ENCODE results near the gene POLN. TPM values are rescaled to one million over a fixed set of nuclear protein-coding genes. Genes with fewer than 3 reads are reported as not detected.
"Not testable (repeated sequence)": the region's sequence is repeated elsewhere in the genome, so short reads cannot be mapped to it uniquely, and the experiment has no call there.

POLN gene
- total RNA-seq, 4 donors from 2014 or later = 0.26 to 5.8 (median 5.5) TPM; not detected in 1

DNA sequence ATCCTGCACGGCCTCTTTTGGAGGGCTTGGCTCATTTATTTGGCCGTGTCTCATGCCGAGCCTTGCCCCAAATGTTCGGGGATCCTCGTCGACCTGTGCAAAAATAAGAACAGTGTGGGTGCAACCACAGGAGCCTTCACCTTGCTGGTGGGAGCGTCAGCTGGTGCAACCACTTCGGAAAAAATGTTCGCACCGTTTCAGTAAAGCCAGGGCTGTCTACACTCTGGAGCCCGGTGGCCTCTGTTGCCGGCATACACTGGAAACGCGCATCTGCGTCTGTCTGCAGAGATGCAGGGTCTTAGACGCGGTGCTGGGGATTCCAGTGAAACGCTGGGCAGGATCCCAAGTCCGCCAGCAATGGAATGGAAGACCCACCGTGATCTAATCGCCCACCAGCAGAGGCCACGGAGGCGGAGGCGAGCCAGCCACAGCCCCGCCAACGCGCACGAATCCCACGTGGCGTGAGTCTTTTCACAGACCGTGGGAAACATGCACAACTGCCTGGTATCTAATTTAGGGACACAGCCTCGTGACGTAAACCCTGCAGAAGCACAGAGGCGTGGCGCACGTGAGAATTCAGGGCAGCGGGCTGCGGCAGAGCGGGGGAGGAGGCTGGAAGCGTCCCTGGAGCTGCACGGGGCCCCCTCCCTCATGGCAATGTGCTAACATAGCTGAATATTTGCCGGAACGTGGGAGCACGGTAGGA, 33.8 kb upstream of the POLN start:
- Histone ChIP-seq H3K9me3 (no peaks in the 10 kb centered on the region), H3K27me3 (no peaks in the 10 kb centered on the region), H3K4me3 (no peak overlapping the region), H3K36me3 (no peaks in the 10 kb centered on the region), H3K27ac (no peak overlapping the region), H3K4me1 (no peaks in the 10 kb centered on the region)
- TF ChIP-seq, protein P1, sequence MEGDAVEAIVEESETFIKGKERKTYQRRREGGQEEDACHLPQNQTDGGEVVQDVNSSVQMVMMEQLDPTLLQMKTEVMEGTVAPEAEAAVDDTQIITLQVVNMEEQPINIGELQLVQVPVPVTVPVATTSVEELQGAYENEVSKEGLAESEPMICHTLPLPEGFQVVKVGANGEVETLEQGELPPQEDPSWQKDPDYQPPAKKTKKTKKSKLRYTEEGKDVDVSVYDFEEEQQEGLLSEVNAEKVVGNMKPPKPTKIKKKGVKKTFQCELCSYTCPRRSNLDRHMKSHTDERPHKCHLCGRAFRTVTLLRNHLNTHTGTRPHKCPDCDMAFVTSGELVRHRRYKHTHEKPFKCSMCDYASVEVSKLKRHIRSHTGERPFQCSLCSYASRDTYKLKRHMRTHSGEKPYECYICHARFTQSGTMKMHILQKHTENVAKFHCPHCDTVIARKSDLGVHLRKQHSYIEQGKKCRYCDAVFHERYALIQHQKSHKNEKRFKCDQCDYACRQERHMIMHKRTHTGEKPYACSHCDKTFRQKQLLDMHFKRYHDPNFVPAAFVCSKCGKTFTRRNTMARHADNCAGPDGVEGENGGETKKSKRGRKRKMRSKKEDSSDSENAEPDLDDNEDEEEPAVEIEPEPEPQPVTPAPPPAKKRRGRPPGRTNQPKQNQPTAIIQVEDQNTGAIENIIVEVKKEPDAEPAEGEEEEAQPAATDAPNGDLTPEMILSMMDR (IDR thresholded peaks at IDR 0.05) = no peak
- no peak for TF ChIP-seq POLR2A (IDR thresholded peaks at IDR 0.05)
- intact Hi-C loops (cut with DNase I; ENCODE audit: low total_unique reads) = no loop called here
- DNase-seq = no peak

DNA sequence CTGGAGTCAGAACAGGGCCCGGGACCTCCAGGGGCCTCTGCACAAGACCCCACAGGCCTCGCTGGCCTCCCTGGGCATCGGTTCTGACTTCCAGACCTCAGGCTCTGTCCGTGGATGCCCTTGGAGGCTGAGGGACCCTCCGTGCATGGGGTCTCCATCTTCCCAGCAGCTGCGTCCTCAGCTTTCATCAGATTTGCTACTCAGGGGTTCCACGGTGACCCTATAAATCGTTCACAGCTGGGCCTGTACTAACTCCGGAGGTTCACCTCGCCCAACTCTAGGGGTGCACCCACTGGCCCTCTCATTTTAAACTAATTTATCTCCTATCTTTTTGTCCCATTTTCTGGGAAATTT, 33.1 kb upstream of the POLN start:
- H3K36me3 ChIP-seq; DNase-seq; H3K27ac ChIP-seq; intact Hi-C loops (cut with DNase I; ENCODE audit: low total_unique reads); H3K4me3 ChIP-seq; H3K9me3 ChIP-seq; H3K4me1 ChIP-seq; H3K27me3 ChIP-seq: not testable (repeated sequence)

DNA sequence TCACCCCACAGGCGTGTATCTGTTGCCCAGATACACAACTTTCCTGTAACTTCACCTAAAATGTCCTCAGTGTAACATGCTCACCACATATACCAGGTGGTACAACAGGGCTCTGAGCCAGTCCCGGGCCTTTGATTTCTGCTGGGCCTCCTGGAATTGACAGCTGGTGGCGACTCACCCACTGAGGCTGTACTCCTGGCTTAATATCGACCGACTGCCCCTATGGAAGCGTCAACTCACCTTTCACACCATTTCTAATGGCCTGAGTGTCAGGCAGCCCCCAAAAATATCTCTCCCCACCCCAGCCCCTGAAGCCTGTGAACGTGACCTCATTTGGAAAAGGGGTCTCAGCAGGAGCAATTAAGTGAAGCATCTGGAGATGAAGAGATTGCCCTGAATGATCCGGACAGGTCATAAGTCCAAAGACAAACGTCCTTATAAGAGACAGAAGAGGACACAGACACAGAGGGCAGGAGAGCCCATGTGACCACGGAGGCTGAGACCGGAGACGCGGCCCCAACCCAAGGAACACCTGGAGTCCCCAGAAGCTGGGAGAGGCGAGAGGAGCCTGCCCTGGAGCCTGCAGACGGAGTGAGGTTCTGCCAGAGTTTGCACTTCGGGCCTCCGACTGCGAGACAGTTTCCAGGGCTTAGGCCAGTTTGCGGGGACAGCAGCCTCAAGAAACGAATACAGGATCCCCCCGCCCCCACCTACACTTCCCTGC, 32.6 kb upstream of the POLN start:
- no peaks in the 10 kb centered on the region for H3K9me3 ChIP-seq

DNA sequence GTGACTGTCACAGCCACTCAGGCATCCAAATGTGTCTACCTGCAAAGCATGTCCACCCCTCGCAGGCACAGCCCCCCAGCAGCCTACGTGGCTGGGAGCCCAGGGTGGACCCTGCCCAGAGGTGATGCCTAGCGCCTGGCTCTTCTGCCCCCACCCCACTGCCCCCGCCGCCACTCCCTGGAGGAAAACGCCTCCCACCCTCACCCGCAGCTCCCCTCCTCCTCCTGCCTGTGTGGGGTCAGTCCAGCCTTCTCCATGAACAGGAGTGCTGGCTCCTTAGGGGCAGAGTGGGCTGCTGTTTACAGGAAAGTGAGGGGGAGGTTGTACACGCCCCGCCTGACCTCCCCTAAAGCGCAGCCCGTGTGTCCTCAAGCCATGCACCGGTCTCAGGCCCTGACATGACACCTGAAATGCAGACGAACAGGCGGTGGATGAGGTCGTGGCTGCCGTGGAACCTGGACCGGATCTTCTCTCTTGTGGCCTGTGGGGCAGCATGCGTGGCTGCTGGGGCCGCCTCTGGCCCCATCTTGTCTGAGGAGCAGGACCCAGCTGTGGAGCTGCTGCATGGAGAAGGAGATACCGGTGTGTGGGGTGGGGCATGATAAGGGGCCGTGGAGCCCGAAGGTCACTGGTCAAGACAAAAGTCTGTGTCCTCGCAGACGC, 31.9 kb upstream of the POLN start:
- no peak for DNase-seq
- no peaks in the 10 kb centered on the region for H3K4me1 ChIP-seq
- intact Hi-C loops (cut with DNase I; ENCODE audit: low total_unique reads) = no loop called here

More for the DNA sequence above, 32.6 kb upstream of the POLN start:
- Histone ChIP-seq H3K4me1 (no peaks in the 10 kb centered on the region), H3K27ac (no peak overlapping the region), H3K4me3 (no peak overlapping the region), H3K27me3 (no peaks in the 10 kb centered on the region), H3K36me3 (no peaks in the 10 kb centered on the region)
- no peak for DNase-seq
- TF ChIP-seq, protein P1 (IDR thresholded peaks at IDR 0.05) = no peak
- no peak for TF ChIP-seq POLR2A (IDR thresholded peaks at IDR 0.05)
- intact Hi-C loops (cut with DNase I; ENCODE audit: low total_unique reads) = no loop called here

DNA sequence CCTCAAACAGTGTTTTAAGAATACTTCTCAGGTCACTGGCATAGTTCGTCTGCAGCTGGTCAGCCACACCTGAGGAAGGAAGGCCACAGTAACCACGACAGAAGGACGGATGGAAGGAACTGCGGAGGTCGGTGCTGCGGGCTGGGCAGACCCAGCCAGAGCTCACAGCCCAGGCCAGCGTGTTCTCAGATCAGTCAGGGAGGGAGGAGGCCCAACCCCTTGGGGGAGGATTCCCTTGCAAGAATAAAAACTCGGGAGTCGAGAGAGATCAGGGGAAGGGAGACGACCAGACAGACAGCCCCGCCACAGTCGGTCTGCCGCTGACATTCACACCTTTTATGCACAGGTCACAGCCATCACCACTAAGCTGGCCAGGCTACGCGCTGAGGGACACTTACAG, 31.3 kb upstream of the POLN start:
- no peaks in the 10 kb centered on the region for H3K27me3 ChIP-seq
- intact Hi-C loops (cut with DNase I; ENCODE audit: low total_unique reads) = no loop called here
- H3K4me3 ChIP-seq = no peak overlapping the region
- TF ChIP-seq, protein P1 (IDR thresholded peaks at IDR 0.05) = no peak
- no peak overlapping the region for H3K27ac ChIP-seq
- H3K36me3 ChIP-seq = no peaks in the 10 kb centered on the region
- H3K9me3 ChIP-seq = no peaks in the 10 kb centered on the region
- H3K4me1 ChIP-seq = no peaks in the 10 kb centered on the region
- DNase-seq = no peak

More for the DNA sequence above, 31.9 kb upstream of the POLN start:
- Histone ChIP-seq H3K4me3 (no peak overlapping the region), H3K27ac (no peak overlapping the region), H3K9me3 (no peaks in the 10 kb centered on the region), H3K27me3 (no peaks in the 10 kb centered on the region), H3K36me3 (no peaks in the 10 kb centered on the region)
- no peak for TF ChIP-seq POLR2A (IDR thresholded peaks at IDR 0.05)
- TF ChIP-seq, protein P1 (IDR thresholded peaks at IDR 0.05) = no peak

Data from uterus (tissue), 4 donors.